ENCODE measurements around the gene HMGB4.

The HMGB4 gene, protein sequence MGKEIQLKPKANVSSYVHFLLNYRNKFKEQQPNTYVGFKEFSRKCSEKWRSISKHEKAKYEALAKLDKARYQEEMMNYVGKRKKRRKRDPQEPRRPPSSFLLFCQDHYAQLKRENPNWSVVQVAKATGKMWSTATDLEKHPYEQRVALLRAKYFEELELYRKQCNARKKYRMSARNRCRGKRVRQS

DNA sequence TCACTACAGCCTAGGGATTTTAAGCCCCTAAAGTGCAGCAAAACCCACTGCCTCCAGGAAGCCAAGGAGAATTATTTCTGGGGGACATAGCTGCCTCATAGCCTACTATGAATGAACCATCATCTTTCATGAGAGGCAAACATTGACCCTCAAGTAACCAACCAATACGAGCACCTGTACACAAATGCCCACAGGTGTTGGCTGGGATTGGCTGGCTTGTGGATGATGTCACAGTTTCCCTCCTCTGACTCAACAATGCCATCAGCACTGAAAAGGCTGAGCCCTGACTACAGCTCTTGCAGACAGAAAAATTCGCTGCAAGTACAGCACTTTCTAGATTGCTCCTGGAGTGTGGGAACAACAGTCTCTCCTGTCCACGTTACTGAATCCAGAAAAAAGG lies at the start of gene HMGB4:
HMGB4 (plus strand) TSS at position 301 of the 400 bp plus-strand sequence. CDS start 113 bp downstream, outside the sequence.
- no peak for DNase-seq

DNA sequence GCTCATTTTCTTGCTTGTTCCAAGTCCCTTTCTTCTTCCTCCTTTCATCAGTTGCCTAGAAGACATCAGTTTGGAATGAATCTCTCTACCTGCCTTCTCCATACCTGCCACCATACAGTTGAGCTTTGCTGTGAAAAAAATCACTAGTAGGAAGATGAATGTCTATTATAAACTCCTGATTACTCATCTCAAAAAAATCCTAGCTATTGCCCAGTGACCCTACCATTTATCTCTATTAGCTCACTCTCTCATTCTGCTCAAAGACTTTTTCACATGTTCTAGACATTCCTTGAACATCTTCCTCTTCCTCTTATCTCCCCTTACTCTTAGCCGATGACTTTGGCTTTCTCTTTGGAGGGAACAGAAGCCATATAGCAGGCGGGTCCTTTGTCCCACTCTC lies 49.7 kb upstream of the HMGB4 start:
- DNase-seq, result no peak

DNA sequence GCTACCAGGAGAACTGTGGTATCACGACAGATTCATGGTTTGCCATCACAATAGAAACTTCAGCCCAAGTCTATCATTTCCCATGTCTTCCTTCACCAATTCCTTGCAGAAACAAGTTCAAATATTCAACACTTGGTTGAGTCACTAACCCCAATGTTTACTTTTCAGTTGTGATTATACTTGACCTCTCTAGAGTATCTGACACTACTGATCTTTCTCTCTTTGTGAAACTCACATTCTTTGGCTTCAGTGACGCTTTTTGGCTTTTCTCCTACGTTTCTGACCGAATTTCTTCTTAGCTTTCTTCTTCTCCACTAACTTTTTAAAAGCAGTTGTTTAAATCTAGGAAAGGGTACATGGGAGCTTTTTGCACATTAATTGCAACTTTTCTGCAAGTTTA lies 48.8 kb upstream of the HMGB4 start:
- DNase-seq, result no peak

DNA sequence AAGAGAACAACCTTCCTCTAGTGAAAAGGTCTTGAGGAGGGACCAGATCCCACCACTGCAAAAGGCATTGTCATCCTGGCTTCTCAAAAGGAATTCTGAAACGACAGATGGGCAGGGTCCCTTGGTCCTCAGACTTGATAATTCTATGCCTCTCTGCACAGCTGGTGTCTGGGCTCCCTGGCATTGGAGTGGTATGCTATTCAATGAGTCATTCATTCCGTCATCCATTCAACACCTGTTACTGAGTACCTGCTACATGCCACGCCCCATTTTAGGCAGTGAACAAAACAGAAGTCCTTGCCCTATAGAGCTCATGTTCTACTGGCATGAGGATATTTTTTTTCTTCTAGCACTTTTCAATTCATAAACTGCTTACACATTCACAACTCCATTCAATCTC lies 45.8 kb upstream of the HMGB4 start:
- peak in 1 of 2 experiments; percentile 18 for DNase-seq

DNA sequence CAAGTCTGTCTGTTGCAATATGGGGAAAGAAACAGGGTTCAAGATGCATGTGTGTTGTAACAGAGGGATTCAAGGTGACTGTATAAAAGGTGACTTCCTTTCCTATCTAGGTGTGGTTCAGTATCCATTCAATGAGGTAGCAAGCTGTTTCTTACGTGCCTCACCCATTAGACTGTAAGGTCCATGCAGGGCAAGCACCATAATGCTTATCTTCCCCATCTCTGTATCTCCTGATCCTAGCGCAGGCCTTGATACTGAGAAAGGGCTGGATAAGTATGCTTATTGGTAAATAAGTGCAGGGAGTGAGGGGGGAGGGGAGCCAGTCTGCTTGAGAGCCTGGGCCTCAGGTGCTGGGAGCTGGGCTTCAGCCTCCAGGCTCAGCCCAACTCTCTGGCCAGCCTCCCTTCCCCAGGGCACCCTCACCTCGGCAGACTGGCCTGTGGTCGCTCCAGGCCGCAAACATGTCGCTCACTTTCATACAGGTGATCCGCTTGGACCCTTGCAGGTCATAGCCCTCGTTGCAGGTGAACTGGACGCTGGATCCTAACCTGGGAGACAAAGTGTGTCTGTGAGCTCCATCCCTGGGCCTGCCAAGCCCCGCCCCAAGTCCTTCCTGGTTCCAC lies 44.5 kb upstream of the HMGB4 start:
- no peak for DNase-seq

DNA sequence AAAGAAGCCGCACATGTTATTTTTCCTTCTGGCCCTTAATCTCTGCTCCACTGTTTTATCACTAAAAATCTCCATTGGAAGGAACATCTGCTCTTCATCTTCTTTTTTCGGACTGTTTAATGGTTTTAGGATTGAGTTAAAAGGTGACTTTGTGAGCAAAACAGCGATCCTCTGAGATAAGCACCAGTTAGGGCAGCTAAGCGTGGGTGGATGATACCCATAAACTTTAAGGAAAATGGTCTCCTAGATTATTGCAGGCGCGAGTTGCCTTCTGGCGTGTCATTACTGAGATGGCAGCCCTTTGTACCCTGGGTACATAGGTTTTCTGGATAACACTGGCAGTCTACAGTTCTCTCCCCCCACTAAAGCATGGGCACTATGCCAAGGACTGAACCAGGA lies 44.0 kb upstream of the HMGB4 start:
- no peak for DNase-seq

DNA sequence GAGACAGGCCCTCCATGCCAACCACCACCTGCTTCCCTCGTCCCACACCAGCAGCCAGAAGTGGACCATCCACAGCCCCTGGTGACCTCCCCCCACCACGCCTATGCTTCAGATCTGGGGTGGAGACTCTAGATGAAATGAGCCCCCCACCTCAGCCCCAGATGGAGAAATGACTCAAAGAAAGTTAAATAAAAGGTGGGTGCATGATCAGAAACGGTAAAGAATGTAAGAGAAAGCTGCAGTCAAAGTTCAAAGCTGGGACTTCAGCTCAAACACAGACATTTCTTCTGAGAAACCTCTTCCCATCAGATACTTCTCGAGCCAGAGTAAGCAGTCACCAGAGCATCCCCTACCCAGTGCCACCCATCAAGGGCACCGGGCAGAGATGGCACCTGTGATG lies 43.1 kb upstream of the HMGB4 start:
- DNase-seq, result no peak

DNA sequence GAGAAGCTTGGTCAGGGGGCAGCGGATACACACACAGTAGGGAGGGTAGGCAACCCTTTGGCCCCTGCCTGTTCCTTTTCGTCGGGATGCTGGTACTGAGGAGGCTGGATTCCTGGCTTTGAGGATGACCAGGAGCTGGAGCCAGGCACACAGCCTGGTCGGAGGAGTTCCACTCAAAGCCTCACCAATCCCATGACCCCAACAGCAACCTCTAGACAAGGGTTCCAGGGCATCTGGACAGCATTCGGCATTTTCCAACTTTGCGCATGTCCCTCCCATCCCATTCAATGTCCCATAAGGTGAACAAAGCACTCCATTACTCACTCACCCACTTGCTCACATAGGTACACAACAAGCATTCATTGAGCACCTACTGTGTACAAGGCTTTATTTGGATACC lies 42.6 kb upstream of the HMGB4 start:
- no peak for DNase-seq

DNA sequence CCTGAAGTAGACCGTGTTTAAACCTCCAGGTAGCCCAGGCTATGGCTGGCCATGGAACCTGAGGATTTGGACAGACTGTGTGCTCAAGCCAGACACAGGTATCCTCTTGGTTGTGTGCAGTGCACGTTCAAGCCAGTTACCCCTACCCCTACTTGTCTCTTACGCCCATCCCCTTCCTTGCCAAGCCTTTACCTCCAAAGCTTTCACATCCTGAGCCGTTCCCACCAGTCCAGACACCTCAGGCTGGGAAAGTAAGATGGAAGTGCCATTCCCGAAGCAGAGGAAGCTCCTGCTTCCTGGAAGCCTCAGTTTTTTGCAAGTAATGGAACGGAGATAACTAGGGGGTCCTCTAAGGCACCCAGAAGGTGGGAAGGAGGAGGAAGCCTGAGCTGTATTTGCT lies 41.5 kb upstream of the HMGB4 start:
- no peak for DNase-seq

DNA sequence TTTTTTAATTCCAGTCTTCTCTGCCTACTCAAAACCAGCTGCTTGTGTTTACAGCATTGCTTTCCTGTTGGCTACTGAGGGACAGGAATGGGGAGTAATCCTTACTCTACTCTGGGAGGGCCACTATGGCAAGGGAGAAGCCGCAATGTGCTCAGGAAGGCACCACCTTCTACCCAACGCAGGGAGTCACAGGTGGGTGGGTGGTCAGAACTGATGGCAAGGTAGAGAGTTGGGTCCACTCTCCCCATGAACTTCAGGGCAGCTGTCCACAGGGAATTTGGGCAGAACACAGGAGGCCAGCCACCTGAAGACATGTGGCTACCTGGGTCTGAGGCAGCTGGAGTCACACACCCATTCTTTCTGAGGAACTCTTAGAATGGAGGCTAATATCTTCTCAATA lies 40.5 kb upstream of the HMGB4 start:
- DNase-seq, result no peak

DNA sequence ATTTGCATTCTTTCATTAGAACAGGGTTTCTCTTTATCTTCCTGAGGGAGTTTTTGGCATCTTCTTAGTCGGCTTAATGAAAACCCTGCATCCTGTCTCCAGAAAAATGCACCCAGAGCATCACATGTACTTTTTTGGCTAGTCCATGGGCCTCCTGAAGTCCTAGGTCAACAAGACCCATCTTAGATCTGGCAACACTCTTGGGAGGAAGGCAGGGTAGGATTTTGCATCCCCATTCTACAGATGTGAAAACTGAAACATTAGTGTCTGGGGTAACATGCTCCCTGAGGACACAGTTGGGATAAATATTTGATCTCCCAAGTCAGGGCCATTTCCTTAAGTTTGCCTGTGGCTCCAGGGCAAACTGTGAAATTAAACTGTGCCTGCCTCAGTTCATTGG lies 40.0 kb upstream of the HMGB4 start:
- DNase-seq, result no peak

DNA sequence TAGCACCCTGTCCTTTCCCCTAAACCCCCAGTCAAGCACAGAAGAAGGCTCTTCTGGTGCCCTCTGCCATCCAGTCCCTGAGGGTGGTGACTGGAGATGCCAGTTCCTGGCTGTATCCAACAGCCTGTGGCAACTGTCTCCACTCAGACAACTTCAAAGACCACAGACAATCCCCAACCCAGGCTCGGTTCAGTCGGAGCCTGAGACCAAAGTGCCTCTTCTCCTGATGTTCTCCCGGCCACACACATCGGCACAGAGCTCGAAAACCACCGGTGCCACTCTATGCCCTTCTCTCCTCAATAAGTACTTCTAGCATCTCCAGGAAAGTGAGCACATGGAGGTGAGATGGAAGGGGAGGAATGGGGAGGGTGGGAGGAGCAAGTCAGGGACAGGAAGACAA lies 39.6 kb upstream of the HMGB4 start:
- no peak for DNase-seq

DNA sequence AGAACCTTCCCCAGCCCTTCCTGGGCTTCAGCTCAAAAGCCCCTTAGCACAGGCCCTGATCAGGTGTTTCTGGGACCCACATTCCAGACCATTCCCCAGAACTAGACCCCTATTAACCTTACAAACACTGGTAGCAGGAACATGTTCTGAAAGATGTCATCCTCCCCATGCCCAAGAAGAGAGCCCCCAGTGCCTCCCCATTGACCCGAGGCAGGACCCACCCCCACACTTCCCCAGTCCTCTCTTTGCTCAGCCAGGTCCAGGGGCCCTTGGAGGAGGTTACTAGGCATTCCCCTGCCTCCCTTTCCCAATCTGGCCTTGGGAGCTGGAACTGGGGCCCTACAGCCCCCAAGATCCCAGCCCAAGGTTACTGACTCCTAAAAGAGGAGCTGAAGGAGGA lies 38.9 kb upstream of the HMGB4 start:
- DNase-seq, result no peak

DNA sequence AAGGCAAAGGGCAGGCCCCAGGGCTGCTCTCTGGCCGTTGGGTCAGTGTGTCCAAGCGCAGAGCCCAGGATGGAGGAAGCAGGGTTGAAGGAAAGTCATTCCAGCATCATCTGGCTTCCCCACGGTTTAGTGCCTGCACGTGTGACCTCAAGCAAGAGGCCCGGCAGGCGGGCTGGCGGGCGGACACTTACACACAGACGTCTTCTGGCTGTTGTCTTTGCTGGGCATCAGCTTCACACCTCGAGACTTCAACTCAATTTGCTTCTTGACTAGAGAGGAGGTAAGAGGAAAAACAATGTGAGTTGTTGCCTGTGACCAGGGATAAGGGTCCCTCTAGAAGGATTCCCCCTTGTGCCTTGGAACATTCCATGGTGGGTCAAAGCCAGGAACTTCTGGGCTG lies 38.4 kb upstream of the HMGB4 start:
- DNase-seq, result no peak

DNA sequence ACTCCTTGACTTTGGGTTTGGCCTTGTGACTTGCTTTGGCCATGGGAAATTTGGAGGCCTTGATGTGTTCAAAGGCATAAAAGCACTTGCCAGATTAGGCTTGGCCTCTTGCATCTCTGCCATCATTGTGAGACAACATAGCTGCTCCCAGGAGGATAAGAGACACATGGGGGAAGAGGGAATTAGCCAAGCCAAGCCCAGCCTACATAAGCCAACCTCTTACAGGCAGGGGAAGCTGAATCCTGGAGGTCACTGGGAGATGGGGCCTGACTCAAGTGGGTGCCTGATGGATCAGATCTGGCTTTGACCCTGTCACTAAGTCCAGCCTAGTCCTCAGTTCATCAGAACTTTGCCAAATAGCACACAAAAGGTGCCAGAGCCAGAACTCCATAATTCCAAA lies 37.6 kb upstream of the HMGB4 start:
- no peak for DNase-seq

DNA sequence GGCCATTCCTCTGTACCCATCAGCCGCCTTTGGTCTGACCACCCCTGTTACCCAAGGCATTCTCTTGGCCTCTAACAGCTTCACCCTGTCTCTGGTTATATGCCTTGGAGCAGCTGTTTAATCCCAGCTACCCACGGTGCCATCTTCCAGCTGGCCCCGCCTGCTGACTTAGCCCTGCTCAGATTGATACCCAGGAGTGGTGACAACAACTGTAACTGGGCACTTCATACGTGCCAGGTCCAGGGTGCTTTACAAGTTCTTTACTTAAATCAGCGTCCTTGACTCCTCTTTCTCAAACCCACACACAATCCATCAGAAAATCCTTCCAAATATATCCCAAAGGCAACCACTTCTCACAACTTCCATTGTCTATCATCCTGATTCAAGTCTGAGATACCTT lies 37.2 kb upstream of the HMGB4 start:
- DNase-seq, result no peak

DNA sequence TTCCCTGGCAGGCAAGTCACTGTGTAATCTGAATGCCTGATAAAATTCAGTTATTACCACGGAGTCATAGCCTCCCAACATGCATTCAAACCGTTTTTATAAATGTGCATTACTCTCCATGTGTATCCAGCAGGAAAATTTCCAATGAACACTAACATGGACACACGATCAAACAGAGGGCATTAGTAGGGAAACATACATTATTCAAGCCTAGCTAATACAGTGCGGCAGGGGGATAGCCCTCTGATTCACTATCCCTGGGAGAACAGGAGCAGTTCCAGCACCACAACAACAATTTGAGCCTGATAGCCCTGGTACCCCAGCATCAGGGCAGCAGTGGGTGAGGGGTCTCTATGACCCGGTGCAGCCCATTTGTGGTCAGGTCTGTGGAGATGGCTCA lies 35.8 kb upstream of the HMGB4 start:
- DNase-seq, result no peak

DNA sequence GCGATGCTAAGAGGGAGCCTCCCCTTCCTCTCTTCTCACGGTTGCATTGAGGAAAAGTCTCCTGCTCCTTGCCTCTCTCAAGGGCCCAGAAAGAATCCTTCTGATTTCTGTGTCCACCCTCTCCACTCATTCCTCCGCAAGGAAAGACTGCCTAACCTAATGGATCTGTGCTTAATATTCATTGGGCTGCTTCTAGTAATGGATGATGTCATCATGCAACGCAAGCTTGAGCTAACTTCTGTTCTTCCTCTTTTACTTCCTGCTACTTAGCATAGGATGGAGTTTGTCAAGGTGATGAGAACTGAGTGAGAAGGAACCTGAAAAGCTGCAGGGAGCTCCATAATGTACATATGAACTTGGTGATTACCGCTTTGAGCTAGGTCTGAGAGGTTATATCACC lies 35.2 kb upstream of the HMGB4 start:
- no peak for DNase-seq

DNA sequence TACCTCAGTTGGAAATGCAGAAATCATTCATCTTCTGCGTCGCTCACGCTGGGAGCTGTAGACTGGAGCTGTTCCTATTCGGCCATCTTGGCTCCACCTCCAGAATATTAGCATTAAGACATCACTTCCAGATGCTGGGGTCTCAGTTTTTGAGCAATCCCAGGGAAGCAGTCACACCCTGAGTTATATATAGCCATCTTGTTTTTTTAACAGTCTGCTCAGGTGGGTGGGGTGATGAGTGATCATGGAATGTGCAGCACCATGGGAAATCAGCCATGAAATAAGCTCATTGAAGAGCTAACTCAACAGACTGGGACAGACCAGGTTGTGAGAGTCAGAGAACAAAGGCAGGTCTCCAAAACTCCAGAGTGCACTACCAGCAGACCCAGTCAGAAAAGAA lies 27.0 kb upstream of the HMGB4 start:
- DNase-seq, result no peak

DNA sequence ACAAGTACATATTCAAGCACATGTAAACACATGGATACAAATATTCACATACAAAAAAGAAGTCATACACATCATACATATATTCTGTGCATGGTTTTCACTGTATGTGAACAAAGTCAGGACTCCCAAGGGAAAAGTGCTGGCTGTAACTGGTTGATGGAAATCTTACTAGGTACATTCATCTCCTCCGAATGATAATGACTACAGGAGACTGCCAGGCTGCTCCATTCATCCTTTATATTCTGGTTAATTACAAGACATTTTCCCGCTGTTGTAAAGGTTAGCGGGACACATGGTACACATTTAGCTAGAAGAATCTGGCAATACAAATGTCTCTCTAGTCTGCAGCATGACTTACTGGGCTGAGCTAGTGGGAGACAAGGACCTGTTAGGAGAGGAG lies 26.2 kb upstream of the HMGB4 start:
- no peak for DNase-seq

DNA sequence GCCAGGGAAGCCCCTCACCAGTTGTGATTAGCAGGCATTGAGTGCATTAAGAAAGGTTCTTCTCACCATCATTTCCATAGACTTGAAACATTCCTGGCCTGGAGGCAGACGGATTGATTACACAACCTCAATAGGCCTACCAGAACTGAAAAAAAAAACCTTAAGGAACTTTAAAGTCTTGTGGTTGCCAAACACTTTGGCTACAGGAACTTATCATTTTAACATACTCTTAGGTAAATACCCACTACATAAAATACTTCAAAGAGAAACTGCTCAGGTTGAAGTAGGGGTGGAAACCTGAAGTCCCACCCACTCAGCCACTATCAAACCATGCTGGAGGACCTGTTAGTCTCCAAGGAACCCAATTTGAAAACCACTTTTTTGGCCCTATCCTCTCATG lies 22.4 kb upstream of the HMGB4 start:
- DNase-seq, result no peak

DNA sequence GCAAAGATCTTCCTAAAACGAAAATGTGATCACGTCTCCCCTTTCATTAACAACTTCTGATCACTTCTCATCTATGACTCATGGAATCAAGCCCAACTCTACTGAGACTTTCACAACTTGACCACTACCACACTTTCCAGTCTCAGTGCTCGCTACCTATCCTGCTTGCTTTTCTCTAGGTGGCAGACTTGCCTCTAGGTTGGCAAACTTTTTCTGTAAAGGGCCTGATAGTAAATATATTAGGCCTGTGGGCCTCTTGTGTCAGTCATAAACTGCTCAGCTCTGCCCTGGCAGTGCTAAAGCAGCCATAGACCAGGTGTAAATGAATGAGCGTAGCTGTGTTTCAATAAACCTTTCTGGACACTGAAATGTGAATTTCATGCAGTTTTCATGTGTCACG lies 21.5 kb upstream of the HMGB4 start:
- DNase-seq, result no peak

DNA sequence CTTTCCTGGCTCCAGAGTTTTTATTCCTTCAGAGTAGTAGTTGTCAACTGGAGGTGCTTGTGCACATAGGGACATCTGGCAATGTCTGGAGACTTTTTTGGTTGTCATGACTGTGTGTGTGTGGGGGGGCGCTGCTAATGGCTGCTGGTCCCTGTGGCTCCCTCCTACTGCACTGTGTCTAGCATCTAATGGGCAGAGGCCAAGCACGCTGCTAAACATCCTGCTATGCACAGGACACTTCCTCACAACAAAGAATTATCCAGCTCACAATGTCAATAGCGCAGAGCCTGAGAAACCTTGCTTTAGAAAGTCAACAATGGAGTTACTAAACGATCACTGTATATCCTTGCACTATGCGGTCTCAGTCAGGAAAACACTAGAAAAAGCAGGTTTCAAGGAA lies 19.7 kb upstream of the HMGB4 start:
- DNase-seq, result no peak

DNA sequence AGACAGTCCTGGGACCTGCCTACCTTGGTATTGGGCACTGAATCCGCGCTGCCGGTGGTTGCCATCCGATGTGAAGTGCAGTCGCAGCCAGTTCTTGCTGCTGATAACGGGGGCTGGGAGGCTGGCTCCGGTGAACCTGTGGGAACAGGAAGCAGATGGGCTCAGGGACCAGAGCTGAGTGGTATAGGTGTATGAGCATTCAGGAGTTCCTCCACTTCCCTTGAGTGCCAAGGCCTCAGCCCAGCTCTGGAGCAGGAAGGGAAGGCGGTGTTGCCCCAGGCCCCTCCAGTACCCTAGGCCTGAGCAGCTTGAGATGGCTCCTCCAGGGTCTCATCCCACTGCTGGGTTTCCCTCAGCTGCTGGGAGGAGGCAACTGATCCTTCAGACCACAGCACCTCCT lies 17.0 kb upstream of the HMGB4 start:
- DNase-seq, result no peak

DNA sequence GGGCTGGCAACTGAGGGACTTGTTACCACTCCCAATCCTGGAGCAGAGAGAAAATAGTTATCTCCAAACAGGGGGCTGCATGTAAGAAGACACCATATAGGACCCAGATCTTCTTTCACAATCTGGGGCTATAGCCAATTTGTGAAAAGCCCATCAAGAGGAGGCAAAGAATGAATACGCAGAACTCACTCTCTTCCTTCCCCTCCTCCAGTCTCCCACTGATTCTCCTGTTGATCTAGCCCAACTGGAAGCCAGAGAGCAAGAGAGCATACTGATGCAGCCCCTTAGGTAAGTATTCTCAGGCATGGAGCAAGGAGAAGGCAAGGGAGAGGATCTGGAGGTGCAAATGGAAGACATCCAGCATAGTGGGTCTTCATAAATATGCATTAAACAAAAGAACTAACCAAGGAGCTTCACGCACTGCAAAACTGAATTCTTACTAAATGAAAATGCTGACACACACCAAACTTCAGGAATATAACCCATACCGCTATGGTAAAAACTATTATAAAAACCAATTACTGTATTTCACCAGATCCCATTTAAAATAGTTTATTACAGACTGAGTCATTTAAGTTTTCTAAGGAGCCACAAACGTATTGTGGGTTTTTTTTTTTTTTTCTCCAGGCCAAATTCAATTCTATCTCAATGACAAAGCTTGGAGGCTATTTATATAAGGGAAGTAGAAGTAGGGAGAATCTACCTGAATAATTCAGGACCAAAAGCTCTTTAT lies 15.5 kb upstream of the HMGB4 start:
- no peak for DNase-seq

Measured in NCI-H446 (cell line).